ENCODE data around the gene NR1D2.

GRCh38 chr3:23941440-23941839 lies 3.6 kb upstream of the NR1D2 start:
- TF ChIP-seq TAF1 (IDR thresholded peaks at IDR 0.05; ENCODE audit: low read depth, low read length) (no peak), POLR2AphosphoS5 (IDR thresholded peaks at IDR 0.05; ENCODE audit: low read depth, low read length) (no peak), SPI1 (IDR thresholded peaks at IDR 0.05; ENCODE audit: low read depth, low read length) (no peak)

Measured in GM12891 (cell line).